Neural crest cell (in vitro differentiated cells): ENCODE measurements around the gene ARHGAP10. TPM values are rescaled to one million over a fixed set of nuclear protein-coding genes. Genes with fewer than 3 reads are reported as not detected.

Experiments
- DNase-seq: peaks from one replicate; pipeline ENCODE4 v3.0.0; 2021; ENCODE audit warnings: low read depth, mixed read lengths, low spot score
- H3K27ac Mint-ChIP-seq: one replicate; pipeline ENCODE4 v1.8.0; 2021; ENCODE audit warnings: mild to moderate bottlenecking, mixed read lengths; ENCODE audit not compliant: unreplicated experiment
- H3K27me3 Mint-ChIP-seq: 2 replicates; pipeline ENCODE4 v1.8.0; 2021; ENCODE audit warnings: low read depth, mild to moderate bottlenecking, mixed read lengths
- H3K36me3 Mint-ChIP-seq: 2 replicates; pipeline ENCODE4 v1.8.0; 2021; ENCODE audit warnings: low read depth, mild to moderate bottlenecking, mixed read lengths
- H3K4me1 Mint-ChIP-seq: 2 replicates; pipeline ENCODE4 v1.8.0; 2021; ENCODE audit warnings: mixed read lengths
- H3K4me3 Mint-ChIP-seq: one replicate; pipeline ENCODE4 v1.8.0; 2021; ENCODE audit warnings: mild to moderate bottlenecking, mixed read lengths
- H3K9me3 Mint-ChIP-seq: 2 replicates; pipeline ENCODE4 v1.8.0; 2021; ENCODE audit warnings: mixed read lengths
- CTCF ChIP-seq: fragments of 200-600 bp; sonication (generic); conservative IDR thresholded peaks from 2 replicates; pipeline ENCODE4 v1.5.0; 2021; ENCODE audit warnings: antibody characterized with exemption, mild to moderate bottlenecking
- total RNA-seq: library from RNA; stranded (reverse); gene quantifications from 2 replicates; pipeline ENCODE4 v1.2.1, GENCODE V29; 2021

The ARHGAP10 gene
- total RNA-seq, 1 donor from 2014 or later, result 4.0 TPM

GRCh38 chr4:147964266-147964880 lies 232.5 kb downstream of the ARHGAP10 start:
- H3K27me3 Mint-ChIP-seq, result no peaks in the 10 kb centered on the region
- no peak for TF ChIP-seq CTCF
- H3K9me3 Mint-ChIP-seq, result no peaks in the 10 kb centered on the region
- no peaks in the 10 kb centered on the region for H3K36me3 Mint-ChIP-seq
- no peaks in the 10 kb centered on the region for H3K4me1 Mint-ChIP-seq
- no peak for DNase-seq
- no peak overlapping the region for H3K4me3 Mint-ChIP-seq
- no peak overlapping the region for H3K27ac Mint-ChIP-seq

GRCh38 chr4:147965056-147965455 lies 233.2 kb downstream of the ARHGAP10 start:
- H3K9me3 Mint-ChIP-seq, result no peaks in the 10 kb centered on the region
- no peak overlapping the region for H3K4me3 Mint-ChIP-seq
- no peak for DNase-seq
- H3K4me1 Mint-ChIP-seq, result no peaks in the 10 kb centered on the region
- no peaks in the 10 kb centered on the region for H3K36me3 Mint-ChIP-seq
- no peak overlapping the region for H3K27ac Mint-ChIP-seq
- TF ChIP-seq CTCF, result no peak
- H3K27me3 Mint-ChIP-seq, result no peaks in the 10 kb centered on the region

GRCh38 chr4:147965873-147966272 lies 234.0 kb downstream of the ARHGAP10 start:
- Mint-ChIP-seq H3K36me3 (no peaks in the 10 kb centered on the region), H3K9me3 (no peaks in the 10 kb centered on the region), H3K4me3 (no peak overlapping the region), H3K27me3 (no peaks in the 10 kb centered on the region), H3K4me1 (no peaks in the 10 kb centered on the region), H3K27ac (no peak overlapping the region)
- DNase-seq, result no peak
- TF ChIP-seq CTCF, result no peak

DNA sequence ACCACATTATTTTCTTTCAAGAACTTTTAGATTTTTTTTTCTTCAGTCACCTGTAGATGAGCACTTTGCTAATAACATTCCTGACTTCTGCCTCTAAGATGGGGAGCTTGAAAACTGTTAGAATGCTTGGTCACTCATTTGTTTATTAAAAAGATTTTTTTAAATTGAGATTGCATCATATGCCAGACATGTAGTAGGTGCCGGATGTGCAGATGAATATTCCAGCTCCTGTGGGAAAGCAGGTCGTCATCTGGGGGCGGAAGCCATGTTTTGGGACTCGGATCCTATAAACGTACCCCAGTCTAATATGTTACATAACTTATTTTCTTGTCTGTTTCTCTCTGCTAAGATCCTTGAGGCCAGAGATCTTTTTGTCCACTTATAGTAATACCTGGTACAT lies 236.8 kb downstream of the ARHGAP10 start:
- no peak overlapping the region for H3K4me3 Mint-ChIP-seq
- H3K4me1 Mint-ChIP-seq, result no peaks in the 10 kb centered on the region
- no peak for TF ChIP-seq CTCF
- no peaks in the 10 kb centered on the region for H3K27me3 Mint-ChIP-seq
- H3K27ac Mint-ChIP-seq, result no peak overlapping the region
- no peak for DNase-seq
- H3K36me3 Mint-ChIP-seq, result no peaks in the 10 kb centered on the region
- no peaks in the 10 kb centered on the region for H3K9me3 Mint-ChIP-seq

GRCh38 chr4:147969573-147970385 lies 237.9 kb downstream of the ARHGAP10 start:
- no peak overlapping the region for H3K27ac Mint-ChIP-seq
- H3K9me3 Mint-ChIP-seq, result no peaks in the 10 kb centered on the region
- DNase-seq, result no peak
- no peaks in the 10 kb centered on the region for H3K36me3 Mint-ChIP-seq
- no peak overlapping the region for H3K4me3 Mint-ChIP-seq
- no peaks in the 10 kb centered on the region for H3K27me3 Mint-ChIP-seq
- TF ChIP-seq CTCF, result no peak
- H3K4me1 Mint-ChIP-seq, result no peaks in the 10 kb centered on the region
